Hindlimb muscle (tissue), 1 donor: ENCODE data around the gene CELF5. TPM values are rescaled to one million over a fixed set of nuclear protein-coding genes. Genes with fewer than 3 reads are reported as not detected.
"Not testable (repeated sequence)": the region's sequence is repeated elsewhere in the genome, so short reads cannot be mapped to it uniquely, and the experiment has no call there.

Experiments used
- DNase-seq: peaks from one replicate; pipeline ENCODE4 v3.0.0-alpha.2; 2013
- polyA plus RNA-seq: library from polyadenylated mRNA; unstranded; fragments of 120-200 nt; gene quantifications from one replicate; pipeline ENCODE4 v1.2.1, GENCODE V29; 2013; ENCODE audit not compliant: insufficient read length

CELF5 gene
- polyA plus RNA-seq, 1 donor: 0.08 TPM

DNA sequence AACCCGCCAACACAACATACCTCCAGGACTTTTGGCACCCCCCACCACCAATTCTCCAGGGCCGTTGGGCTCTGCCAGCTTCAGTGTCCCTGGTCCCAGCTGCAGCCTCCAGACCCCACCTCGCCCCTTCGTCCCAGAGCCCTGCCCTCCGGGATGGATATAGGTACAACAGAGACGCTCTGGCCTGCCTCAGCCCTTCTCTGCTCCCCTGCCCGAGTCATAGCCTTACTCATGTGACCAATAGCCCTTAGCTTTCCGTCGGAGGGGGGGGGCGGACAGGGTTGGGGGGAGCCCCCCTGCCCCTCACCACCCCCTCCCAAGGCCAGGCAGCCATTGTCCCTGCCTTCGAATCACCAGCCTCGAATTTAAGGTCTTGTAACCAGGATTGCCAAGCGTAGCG lies 71.1 kb downstream of the CELF5 start:
- DNase-seq: no peak

DNA sequence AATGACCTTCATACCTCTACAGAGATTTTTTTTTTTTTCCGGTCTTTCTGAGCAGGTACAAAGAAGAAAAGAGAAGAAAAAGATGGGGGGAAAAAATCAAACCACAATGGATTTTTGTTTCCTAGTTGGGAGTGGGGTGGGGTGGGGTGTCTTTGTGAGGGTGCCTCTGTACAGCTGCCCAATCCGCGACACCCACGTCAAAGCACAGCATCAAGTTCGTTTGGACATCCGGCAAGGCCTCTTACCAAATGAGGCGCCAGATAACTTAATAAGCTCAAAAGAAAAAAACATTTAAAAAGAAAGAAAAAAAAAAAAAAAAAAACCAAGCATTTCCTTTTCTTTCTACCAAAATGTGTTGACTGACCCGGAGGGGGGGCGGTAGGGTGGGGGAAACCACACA lies 71.6 kb downstream of the CELF5 start:
- no peak for DNase-seq

DNA sequence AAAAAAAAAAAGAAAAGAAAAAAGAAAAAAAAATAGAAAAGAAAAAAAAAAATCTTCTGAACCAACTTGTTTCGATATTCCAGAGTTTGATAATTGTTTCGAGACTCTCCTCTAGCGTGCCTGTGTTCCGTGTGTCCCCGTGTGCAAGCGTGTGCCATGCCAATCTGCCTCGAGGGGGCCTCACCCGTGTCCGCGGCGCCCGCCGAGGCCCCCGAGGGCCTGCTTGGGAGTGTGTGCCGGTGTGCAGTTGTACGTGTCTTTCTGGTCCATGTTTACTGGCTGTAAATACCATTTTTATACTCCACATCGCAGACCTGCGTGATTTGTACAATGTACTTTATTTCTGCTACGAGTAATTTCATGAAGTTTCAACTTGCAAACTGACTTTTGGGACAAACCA lies 72.0 kb downstream of the CELF5 start:
- DNase-seq: no peak

DNA sequence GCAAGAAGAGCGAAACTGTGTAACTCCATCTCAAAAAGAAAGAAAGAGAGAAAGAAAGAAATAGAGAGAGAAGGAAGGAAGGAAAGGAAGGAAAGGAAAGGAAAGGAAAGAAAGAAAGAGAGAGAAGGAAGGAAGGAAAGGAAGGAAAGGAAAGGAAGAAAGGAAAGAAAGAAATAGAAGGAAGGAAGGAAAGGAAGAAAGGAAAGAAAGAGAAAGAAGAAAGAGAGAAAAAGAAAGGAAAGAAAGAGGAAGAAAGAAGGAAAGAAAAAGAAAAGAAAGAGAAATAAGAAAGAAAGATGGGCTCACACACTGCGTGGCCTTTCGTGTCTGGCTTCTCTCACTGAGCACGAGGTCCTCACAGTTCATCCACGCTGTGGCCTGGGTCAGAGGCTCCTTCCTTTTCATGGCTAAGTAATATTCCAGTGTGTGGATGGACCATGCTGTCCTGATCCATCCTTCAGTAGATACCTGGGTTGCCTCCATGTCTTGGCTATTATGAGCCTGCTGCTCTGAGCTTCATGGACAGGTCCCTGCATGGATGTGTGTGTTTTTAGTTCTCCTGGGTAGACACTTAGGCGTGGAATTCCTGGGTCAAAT lies 74.5 kb downstream of the CELF5 start:
- DNase-seq: no peak

DNA sequence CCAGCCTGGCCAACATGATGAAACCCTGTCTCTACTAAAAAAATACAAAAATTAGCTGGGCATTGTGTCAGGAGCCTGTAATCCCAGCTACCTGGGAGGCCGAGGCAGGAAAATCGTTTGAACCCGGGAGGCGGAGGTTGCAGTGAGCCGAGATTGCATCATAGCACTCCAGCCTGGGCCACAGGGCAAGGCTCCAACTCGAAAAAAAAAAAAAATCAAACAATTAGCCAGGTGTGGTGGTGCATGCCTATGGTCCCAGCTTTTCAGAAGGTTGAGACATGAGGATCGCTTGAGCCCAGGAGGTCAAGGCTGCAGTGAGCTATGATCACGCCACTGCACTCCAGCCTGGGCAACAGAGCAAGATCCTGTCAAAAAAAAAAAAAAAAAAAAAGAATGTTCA lies 76.1 kb downstream of the CELF5 start:
- DNase-seq: not testable (repeated sequence)

DNA sequence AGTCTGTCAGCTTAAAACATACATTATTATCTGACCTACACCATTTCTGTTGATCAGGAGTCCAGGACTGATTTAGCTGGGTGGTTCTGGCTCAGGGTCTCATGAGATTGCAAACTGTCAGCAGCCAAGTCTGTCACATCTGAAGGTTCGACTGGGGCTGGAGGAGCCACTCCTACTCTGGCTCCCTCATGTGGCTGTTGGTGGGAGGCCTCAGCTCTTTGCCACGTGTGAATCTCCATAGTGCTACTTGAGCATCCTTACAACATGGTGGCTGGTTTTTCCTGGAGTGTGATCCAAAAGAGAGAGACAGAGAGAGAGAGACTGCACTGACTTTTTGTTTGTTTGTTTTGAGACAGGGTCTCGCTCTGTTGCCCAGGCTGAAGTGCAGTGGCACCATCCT lies 78.3 kb downstream of the CELF5 start:
- DNase-seq: no peak

DNA sequence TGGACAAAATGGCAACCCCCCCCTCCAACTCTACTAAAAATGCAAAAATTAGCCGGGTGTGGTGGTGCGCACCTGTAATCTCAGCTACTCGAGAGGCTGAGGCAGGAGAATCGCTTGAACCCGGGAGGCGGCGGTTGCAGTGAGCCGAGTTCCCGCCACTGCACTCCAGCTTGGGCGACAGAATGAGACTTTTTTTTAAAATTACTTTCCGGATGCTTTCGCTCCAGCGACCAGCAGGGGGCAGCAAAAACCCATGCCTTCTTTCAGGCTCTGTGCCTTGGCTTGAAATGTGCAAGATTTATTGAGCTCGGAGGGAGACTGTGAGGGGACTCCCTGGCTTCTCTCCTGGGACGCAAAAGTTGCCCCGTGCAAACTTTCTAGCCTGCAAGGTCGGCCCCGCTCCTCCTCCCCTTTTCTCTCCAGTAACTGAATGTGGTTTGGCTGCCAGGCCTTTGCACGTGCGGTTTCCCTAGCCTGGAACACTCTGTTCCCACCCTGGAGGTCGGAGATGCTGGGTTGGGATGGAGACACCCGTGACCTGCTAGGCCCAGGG lies 80.5 kb downstream of the CELF5 start:
- peak; percentile 79 for DNase-seq

DNA sequence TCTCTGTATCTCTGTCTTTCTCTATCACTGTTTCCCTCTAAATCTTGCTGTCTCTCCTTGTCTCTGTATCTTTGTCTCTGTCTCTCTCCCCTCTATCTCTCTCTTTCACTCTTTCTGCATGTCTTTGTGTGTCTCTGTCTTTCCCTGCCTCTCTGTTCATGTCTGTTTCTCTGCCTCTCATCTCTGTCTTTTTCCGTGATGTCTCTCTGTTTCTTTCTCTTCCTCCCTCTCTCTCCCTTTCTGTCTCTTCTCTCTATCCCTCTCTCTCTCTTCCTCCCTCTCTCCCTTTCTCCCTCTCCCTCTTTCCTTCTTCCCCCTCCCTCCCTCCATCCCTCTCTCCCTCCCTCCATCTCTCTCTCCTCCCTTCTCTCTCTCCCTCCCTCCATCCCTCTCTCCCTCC lies 85.3 kb downstream of the CELF5 start:
- DNase-seq: no peak

DNA sequence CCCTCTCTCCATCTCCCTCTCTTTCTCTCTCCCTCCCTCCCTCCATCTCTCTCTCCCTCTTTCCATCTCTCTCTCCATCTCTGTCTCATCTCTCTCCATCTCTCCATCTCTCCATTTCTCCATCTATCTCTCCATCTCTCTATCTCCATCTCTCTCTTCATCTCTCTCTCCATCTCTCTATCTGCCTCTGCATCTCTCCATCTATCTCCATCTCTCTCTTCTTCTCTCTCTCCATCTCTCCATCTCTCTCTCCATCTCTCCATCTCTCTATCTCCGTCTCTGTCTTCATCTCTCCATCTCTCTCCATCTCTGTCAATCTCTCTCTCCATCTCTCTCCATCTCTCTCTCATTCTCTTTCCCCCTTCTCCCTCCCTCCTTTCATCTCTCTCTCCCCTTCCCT lies 85.8 kb downstream of the CELF5 start:
- DNase-seq: no peak

DNA sequence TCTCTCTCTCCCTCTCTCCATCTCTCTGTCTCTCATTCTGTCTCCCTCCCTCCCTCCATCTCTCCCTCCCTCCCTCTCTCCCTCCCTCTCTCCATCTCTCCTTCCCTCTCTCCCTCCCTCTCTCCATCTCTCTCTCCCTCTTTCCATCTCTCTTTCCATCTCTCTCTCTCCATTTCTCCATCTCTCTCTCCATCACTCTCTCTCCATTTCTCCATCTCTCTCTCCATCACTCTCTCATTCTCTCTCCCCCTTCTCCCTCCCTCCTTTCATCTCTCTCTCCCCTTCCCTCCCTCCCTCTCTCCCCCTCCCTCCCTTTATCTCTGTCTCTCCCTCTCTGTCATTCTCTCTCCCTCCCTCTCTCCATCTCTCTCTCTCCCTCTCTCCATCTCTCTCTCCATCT lies 86.2 kb downstream of the CELF5 start:
- no peak for DNase-seq

DNA sequence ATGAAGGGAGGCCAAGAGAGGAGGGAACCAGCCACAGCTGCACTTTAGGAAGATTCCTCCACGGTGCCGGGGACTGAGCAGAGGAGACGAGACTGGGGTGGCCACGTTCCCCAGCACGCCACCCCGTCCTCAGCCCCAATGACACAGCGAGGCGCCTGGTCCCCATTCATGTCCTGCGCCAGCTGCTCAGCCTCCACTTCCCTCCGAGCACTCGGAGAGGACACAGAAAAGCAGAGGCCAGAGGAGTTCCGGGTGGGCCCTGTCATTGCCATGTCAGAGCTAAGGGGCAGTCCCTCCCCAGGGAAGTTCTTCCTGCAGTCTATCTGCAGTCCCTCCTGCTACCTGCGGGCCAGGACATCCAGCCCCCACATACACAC lies 88.7 kb downstream of the CELF5 start:
- no peak for DNase-seq

DNA sequence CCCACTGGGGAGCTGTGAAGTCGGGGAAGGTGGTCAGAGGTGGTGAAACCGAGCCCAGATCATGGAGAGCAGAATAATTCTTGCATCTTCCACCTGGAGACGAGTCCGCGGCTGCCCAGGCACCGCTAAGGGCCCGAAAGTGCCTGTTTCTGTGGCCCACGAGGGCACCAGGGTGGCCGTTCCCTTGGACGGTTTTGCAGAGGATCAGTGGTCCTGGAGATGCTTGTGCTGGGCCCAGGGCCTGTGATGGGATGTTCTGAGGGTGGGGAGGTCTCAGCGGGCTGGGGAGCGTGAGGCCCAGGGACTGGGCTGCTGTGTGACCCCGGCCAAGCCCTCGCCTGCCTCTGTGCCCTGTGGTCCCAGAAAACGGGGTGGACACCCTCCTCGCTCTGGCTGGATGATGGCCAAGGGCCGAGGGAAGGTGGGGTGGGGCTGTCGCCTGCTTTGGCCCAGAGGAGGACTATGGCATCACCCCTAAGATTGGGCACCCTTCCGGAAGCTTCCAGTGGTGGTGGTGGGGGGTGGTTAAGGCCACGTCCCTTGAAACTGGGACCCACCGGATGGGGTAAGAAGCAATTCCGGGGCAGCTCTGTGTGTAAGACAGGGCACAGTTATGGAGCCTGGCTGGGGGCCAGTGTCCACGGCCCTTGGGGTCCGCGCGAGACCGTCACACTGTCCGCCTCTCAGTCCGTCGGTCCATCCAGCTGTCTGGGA lies 90.7 kb downstream of the CELF5 start:
- DNase-seq: no peak

DNA sequence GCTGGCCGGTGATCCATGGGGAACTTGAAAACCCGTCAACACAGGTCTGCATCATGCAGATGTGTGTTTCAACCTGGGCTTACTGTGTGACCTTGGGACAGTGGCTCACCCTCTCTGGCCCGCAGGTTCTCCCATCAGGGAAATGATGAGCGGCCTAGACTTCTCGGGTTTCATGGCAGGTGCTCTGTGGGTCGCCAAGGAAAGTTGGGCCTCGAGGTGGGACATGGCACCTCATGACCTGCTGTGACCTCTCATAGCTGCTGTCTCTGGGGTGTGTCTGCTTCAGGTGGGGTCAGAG lies 91.2 kb downstream of the CELF5 start:
- DNase-seq: no peak

DNA sequence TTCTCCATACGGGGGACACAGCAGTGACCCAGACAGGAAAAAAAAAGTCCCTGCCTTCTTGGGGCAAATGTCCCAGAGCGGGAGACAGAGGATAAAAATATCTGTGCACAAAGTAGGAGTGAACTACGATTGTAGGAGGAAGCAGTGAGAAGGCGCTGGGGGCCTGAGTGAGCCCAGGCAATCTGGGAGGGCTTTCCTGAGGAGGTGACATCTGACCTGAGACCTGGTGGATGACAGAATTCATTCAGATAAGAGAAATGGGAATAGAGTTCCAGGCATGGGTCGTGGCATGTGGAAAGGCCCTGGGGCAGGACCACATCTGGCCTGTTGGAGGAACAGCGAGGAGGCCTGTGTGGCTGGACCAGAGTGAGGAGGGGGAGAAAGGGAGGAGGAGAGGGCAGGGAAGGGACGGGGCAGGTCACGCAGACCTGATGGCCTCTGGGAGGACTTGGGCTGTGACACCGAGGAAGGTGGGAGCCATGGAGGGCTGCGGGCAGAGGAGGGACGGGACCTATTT lies 91.7 kb downstream of the CELF5 start:
- no peak for DNase-seq

DNA sequence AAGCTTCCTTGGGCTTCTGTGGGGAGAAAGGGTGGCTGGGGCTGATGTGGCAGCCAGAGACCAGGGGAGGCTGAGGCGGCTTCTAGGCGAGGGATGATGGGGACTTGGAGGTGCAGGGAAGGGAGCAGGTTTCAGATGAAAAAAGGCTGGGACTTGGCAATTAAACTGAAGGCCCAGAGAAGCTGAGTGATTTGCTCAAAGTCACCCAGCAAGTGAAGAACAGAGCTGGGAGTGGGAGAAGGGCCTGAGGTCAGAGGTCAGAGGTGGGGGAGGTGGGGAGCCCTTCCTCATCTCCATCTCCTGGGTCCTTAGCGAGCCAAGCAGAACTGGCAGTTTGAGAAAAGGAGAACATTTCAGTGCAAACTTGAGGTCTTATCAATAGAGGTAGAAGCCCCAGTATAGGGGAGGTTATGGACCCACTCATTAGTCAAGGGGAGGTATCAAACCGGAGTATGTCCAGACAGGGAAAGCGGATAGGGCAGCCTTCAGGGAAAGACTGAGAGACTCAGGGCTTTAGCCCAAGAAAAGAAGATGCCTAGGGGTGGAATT lies 92.3 kb downstream of the CELF5 start:
- no peak for DNase-seq

DNA sequence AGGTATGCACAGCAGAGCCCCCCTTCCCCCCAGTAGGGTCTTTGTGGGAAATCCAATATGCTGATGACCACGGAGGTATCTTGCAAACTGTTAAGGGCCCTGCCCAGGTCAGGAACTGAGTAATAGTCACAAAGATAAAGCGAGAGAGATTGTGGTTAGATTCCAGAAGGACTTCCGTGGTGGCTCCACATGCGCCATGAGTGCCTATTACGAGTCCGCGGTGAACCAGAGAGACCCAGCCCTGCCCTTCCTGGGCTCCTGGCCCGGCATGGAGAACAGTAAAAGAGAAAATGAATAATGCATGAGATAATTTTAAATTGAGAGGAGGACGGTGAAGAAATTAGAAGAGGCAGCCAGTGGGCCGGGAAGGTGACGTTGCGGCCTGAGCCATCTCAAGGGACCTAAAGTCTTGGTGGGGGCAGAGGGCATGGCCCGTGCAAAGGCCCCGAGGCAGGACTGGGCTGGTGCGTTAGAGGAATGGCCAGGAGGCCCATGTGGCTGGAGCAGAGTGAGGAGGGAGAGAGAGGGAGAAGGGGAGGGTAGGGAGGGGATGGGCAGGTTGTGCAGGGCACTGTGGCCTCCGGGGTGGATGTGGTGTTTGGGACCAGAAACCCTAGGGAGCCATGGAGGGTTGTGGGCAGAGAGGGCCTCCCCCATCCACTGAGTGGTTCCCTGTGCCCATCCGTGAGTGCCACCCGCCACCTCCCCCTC lies 95.3 kb downstream of the CELF5 start:
- DNase-seq: no peak

DNA sequence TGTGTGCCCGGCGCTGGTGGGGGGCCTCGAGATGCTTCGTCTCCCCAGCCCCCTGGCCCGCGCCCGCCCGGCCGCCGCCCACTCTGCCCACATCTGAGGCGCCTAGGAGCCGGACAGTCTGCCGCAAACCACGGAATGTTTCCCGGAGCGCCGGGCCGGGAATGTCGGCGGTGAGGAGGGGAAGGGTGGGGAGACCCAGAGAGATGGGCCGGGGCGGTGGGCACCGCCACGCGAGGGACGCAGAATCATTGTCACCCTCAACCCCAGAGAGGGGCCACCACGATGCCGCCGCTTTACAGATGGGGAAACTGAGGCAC lies 95.9 kb downstream of the CELF5 start:
- no peak for DNase-seq

DNA sequence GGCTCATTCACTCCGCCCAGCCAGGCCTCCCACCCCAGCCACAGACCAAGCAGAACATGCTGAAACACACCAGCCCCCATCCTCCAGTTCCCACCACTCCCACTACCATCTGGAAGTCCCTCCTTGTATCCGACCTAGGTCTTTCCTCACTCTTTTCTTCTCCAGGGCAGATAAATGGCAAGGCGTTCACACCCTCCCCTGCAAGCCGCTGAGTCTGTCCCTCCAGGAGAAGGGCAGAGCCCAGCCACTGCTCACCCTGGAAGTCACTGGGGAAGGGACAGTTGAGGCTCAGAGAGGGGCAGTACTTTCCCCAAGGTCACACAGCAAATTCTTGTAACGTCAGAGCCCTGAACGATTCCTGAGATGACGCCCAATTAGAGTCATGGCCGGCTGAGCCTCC lies 96.4 kb downstream of the CELF5 start:
- no peak for DNase-seq

DNA sequence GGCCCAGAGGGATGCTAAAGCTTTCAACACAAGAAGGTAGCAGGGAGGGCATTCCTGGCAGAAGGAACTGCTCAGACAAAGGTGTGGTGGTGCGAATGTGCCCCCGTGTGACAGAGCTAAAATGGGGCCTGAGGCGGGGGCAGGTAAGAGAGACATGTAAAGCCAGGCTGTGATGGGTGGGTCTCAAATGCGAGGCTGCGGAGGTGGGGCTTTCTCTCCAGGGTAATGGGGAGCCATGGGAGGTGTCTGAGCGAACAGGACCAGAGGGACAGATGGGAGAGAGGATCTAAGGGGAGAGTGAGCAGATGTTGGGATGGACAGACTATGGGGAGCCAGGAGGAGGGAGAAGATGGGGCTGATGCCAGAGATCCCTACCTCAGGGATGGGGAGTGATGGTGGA lies 97.2 kb downstream of the CELF5 start:
- no peak for DNase-seq

DNA sequence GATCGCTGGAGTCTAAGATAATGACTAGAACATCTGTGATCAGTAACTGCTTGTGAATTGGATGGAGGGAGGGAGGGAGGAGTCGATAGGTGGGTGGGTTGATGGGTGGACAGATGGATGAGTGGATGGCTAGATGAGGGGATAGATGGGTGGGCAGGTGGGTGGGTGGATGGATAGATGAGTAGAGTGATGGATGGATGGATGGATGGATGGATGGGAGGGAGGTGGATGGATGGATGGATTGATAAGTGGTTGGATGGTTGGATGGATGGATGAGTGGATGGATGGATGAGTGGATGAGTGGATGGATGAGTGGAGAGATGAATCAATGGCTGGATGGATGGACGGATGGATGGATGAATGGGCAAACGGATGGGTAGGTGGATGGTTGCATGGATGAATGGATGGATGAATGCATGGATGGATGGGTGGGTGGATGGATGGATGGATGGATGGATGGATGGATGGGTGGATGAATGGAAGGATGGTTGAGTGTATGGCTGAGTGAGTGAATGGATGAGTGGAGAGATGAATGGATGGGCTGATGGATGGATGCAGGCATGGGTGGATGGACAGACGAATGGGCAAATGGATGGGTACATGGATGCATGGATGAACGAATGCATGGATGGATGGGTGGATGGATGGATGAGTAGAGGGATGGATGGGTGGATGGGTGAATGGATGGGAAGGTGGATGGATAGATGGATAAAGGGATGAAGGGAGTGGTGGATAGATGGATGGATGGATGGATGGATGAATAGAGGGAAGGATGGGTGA lies 97.9 kb downstream of the CELF5 start:
- no peak for DNase-seq

DNA sequence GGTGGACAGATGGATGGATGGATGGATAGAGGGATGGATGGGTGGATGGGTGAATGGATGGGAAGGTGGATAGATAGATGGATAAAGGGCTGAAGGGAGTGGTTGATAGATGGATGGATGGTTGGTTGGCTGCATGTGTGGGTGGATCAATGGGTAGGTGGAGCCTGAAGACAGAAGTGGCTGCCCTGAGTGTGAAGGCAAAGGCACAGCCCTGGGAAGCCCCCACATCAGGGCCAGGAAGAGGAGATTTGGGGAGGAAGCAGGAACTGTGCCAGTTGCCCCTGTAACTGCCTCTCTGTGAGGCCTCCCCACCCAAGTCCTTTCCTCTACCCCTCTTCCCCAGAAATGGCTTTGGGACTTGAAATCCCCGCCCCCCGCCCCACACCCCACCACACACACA lies 98.6 kb downstream of the CELF5 start:
- no peak for DNase-seq

DNA sequence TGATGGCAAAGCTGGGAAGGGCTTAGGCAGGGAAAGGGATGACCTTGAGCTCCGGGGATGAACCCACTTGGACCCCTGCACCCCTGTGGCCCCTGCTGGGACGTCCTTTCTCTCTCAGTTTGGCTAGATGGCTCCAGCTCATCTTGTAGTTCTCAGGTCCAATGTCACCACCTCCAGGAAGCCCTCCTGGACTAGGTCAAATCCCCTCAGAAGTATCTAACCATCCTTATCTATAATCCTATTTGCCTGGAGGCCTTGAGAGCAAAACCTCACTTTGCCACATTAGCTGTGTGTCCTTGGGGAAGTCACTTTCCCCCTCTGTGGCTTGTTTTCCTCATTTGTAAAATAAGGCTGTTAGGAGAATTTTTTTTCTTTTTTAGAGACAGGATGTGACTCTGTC lies 99.2 kb downstream of the CELF5 start:
- DNase-seq: no peak

DNA sequence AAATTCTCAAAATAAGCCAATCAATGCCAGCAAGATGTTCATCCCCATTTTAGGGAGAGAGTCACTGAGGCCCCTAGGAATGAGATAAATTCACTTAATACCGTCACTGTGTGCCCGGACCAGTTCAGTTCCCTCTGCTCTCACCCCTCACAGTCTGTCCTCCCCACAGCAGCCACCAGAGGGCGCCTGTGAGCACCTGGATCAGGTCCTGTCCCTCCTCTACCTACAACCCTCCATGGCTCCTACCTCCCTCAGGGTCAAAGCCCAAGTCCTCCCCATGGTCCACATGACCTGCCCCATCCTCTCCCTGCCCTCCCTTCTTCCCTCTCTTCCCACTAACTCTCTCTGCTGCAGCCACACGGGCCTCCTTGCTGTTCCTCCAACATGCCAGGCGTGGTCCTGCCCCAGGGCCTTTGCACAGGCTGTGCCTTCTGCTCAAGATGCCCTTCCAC lies 100.0 kb downstream of the CELF5 start:
- DNase-seq: no peak
